ENCODE data around the gene HOXD1.
A peak's percentile ranks its signal among the peaks of the same experiment; 100 is the strongest.

HOXD1 gene

GRCh38 chr2:176172007-176172894, 16.2 kb upstream of the HOXD1 start:
- Histone ChIP-seq H3K9ac (ENCODE audit: low read depth, low read length) (no peak overlapping the region), H3K27me3 (ENCODE audit: insufficient read depth, low read length) (peaks cover 100% of the 10 kb centered on the region), H3K27ac (ENCODE audit: low read length) (no peak overlapping the region), H3K4me1 (ENCODE audit: insufficient read depth, low read length) (peaks cover 15% of the 10 kb centered on the region; the same call in 1 of the 2 replicates), H3K36me3 (ENCODE audit: insufficient read depth, low read depth, low read length) (no peaks in the 10 kb centered on the region), H3K4me3 (ENCODE audit: low read length) (peak overlapping the region; percentile 37; the same call in 1 of the 2 replicates), H3K9me3 (ENCODE audit: insufficient read depth, low read depth, low read length) (peaks cover 2% of the 10 kb centered on the region; the same call in 1 of the 2 replicates)

GRCh38 chr2:176172895-176173566, 15.4 kb upstream of the HOXD1 start:
- H3K4me1 ChIP-seq (ENCODE audit: insufficient read depth, low read length) = peaks cover 20% of the 10 kb centered on the region; the same call in 1 of the 2 replicates
- H3K4me3 ChIP-seq (ENCODE audit: low read length) = no peak overlapping the region
- peaks cover 4% of the 10 kb centered on the region; the same call in 1 of the 2 replicates for H3K9me3 ChIP-seq (ENCODE audit: insufficient read depth, low read depth, low read length)
- peaks cover 100% of the 10 kb centered on the region for H3K27me3 ChIP-seq (ENCODE audit: insufficient read depth, low read length)
- H3K9ac ChIP-seq (ENCODE audit: low read depth, low read length) = no peak overlapping the region
- no peaks in the 10 kb centered on the region for H3K36me3 ChIP-seq (ENCODE audit: insufficient read depth, low read depth, low read length)
- no peak overlapping the region for H3K27ac ChIP-seq (ENCODE audit: low read length)

GRCh38 chr2:176173567-176174381, 14.7 kb upstream of the HOXD1 start:
- no peaks in the 10 kb centered on the region for H3K36me3 ChIP-seq (ENCODE audit: insufficient read depth, low read depth, low read length)
- H3K9ac ChIP-seq (ENCODE audit: low read depth, low read length) = no peak overlapping the region
- peaks cover 20% of the 10 kb centered on the region; the same call in 1 of the 2 replicates for H3K4me1 ChIP-seq (ENCODE audit: insufficient read depth, low read length)
- H3K4me3 ChIP-seq (ENCODE audit: low read length) = no peak overlapping the region
- H3K27me3 ChIP-seq (ENCODE audit: insufficient read depth, low read length) = peaks cover 100% of the 10 kb centered on the region
- no peak overlapping the region for H3K27ac ChIP-seq (ENCODE audit: low read length)
- peaks cover 4% of the 10 kb centered on the region; the same call in 1 of the 2 replicates for H3K9me3 ChIP-seq (ENCODE audit: insufficient read depth, low read depth, low read length)

GRCh38 chr2:176174382-176174823, 14.1 kb upstream of the HOXD1 start:
- no peaks in the 10 kb centered on the region for H3K36me3 ChIP-seq (ENCODE audit: insufficient read depth, low read depth, low read length)
- peaks cover 100% of the 10 kb centered on the region for H3K27me3 ChIP-seq (ENCODE audit: insufficient read depth, low read length)
- peaks cover 20% of the 10 kb centered on the region; the same call in 1 of the 2 replicates for H3K4me1 ChIP-seq (ENCODE audit: insufficient read depth, low read length)
- peak overlapping the region; percentile 50; the same call in 1 of the 2 replicates for H3K4me3 ChIP-seq (ENCODE audit: low read length)
- H3K27ac ChIP-seq (ENCODE audit: low read length) = no peak overlapping the region
- H3K9ac ChIP-seq (ENCODE audit: low read depth, low read length) = no peak overlapping the region
- H3K9me3 ChIP-seq (ENCODE audit: insufficient read depth, low read depth, low read length) = peaks cover 4% of the 10 kb centered on the region; the same call in 1 of the 2 replicates

- Histone ChIP-seq H3K27me3 (ENCODE audit: insufficient read depth, low read length) (peaks cover 100% of the 10 kb centered on the region), H3K4me1 (ENCODE audit: insufficient read depth, low read length) (peaks cover 20% of the 10 kb centered on the region; the same call in 1 of the 2 replicates), H3K27ac (ENCODE audit: low read length) (no peak overlapping the region), H3K9me3 (ENCODE audit: insufficient read depth, low read depth, low read length) (peaks cover 4% of the 10 kb centered on the region; the same call in 1 of the 2 replicates), H3K9ac (ENCODE audit: low read depth, low read length) (no peak overlapping the region), H3K4me3 (ENCODE audit: low read length) (peak overlapping the region; percentile 50; the same call in 1 of the 2 replicates), H3K36me3 (ENCODE audit: insufficient read depth, low read depth, low read length) (no peaks in the 10 kb centered on the region)
Measured at GRCh38 chr2:176174824-176175708, 13.4 kb upstream of the HOXD1 start.

- Histone ChIP-seq H3K27ac (ENCODE audit: low read length) (no peak overlapping the region), H3K4me1 (ENCODE audit: insufficient read depth, low read length) (peaks cover 20% of the 10 kb centered on the region; the same call in 1 of the 2 replicates), H3K27me3 (ENCODE audit: insufficient read depth, low read length) (peaks cover 100% of the 10 kb centered on the region), H3K9me3 (ENCODE audit: insufficient read depth, low read depth, low read length) (peaks cover 4% of the 10 kb centered on the region; the same call in 1 of the 2 replicates), H3K9ac (ENCODE audit: low read depth, low read length) (no peak overlapping the region), H3K4me3 (ENCODE audit: low read length) (no peak overlapping the region; the same call in 1 of the 2 replicates), H3K36me3 (ENCODE audit: insufficient read depth, low read depth, low read length) (no peaks in the 10 kb centered on the region)
Measured at GRCh38 chr2:176175709-176176607, 12.5 kb upstream of the HOXD1 start.

GRCh38 chr2:176177580-176178037, 10.9 kb upstream of the HOXD1 start:
- H3K27me3 ChIP-seq (ENCODE audit: insufficient read depth, low read length) = peaks cover 100% of the 10 kb centered on the region
- no peak overlapping the region for H3K9ac ChIP-seq (ENCODE audit: low read depth, low read length)
- peaks cover 20% of the 10 kb centered on the region; the same call in 1 of the 2 replicates for H3K4me1 ChIP-seq (ENCODE audit: insufficient read depth, low read length)
- H3K9me3 ChIP-seq (ENCODE audit: insufficient read depth, low read depth, low read length) = peaks cover 4% of the 10 kb centered on the region; the same call in 1 of the 2 replicates
- no peak overlapping the region for H3K27ac ChIP-seq (ENCODE audit: low read length)
- no peaks in the 10 kb centered on the region for H3K36me3 ChIP-seq (ENCODE audit: insufficient read depth, low read depth, low read length)
- H3K4me3 ChIP-seq (ENCODE audit: low read length) = peak overlapping the region; percentile 62

GRCh38 chr2:176178038-176178756, 10.3 kb upstream of the HOXD1 start:
- peaks cover 20% of the 10 kb centered on the region; the same call in 1 of the 2 replicates for H3K4me1 ChIP-seq (ENCODE audit: insufficient read depth, low read length)
- no peak overlapping the region for H3K27ac ChIP-seq (ENCODE audit: low read length)
- H3K36me3 ChIP-seq (ENCODE audit: insufficient read depth, low read depth, low read length) = no peaks in the 10 kb centered on the region
- peaks cover 4% of the 10 kb centered on the region; the same call in 1 of the 2 replicates for H3K9me3 ChIP-seq (ENCODE audit: insufficient read depth, low read depth, low read length)
- peak overlapping the region; percentile 62 for H3K4me3 ChIP-seq (ENCODE audit: low read length)
- peaks cover 100% of the 10 kb centered on the region for H3K27me3 ChIP-seq (ENCODE audit: insufficient read depth, low read length)
- H3K9ac ChIP-seq (ENCODE audit: low read depth, low read length) = no peak overlapping the region

- H3K4me3 ChIP-seq (ENCODE audit: low read length) = no peak overlapping the region
- peaks cover 4% of the 10 kb centered on the region; the same call in 1 of the 2 replicates for H3K9me3 ChIP-seq (ENCODE audit: insufficient read depth, low read depth, low read length)
- H3K27me3 ChIP-seq (ENCODE audit: insufficient read depth, low read length) = peaks cover 100% of the 10 kb centered on the region
- no peaks in the 10 kb centered on the region for H3K36me3 ChIP-seq (ENCODE audit: insufficient read depth, low read depth, low read length)
- H3K9ac ChIP-seq (ENCODE audit: low read depth, low read length) = no peak overlapping the region
- peaks cover 20% of the 10 kb centered on the region; the same call in 1 of the 2 replicates for H3K4me1 ChIP-seq (ENCODE audit: insufficient read depth, low read length)
- no peak overlapping the region for H3K27ac ChIP-seq (ENCODE audit: low read length)
Measured at GRCh38 chr2:176178757-176179295, 9.6 kb upstream of the HOXD1 start.

Data from iPS-20b (cell line).